K562 (cell line): ENCODE data around the gene MLLT3. TPM values are rescaled to one million over a fixed set of nuclear protein-coding genes. Genes with fewer than 3 reads are reported as not detected.

Experiments used
- ATAC-seq: fragments of 200-7000 bp; cut with Tn5 transposase; 3 replicates; pipeline ENCODE4 v1.9.1; 2020; ENCODE audit warnings: moderate library complexity
- BruUV-seq: library from RNA; stranded (reverse); fragments of 400-500 nt; replicated peaks from 2 replicates; lab custom pipeline; 2021; lab: Mats Ljungman, UMichigan
- CTCF ChIA-PET: fragments of 300-600 bp; formaldehyde crosslinking; extraction: SDS; loops from one replicate; lab custom pipeline; 2021; ENCODE audit warnings: low intra/inter-chr PET ratio; lab: Yijun Ruan, JAX
- POLR2A ChIA-PET: fragments of 300-600, 350-650 bp; sonication (Branson Sonifier 250); formaldehyde crosslinking; extraction: SDS; loops from one replicate; lab custom pipeline; 2021; ENCODE audit warnings: antibody characterized with exemption, inconsistent platforms; lab: Yijun Ruan, JAX
- DNase-seq, 4 experiments: peaks; one replicate each; pipeline versions ENCODE4 v3.0.0 to v3.0.0-alpha.2; 2011 to 2018; ENCODE audit warnings: low spot score in 3 of 4, mixed read lengths in 3 of 4; ENCODE audit errors: extremely low read depth in 1 of 4
- FAIRE-seq: peaks from 2 replicates; lab custom pipeline; 2011; peaks lifted over from hg19 to GRCh38; lab: Jason Lieb, UNC
- H2AFZ ChIP-seq: 2 replicates; pipeline ENCODE4 v1.6.0; 2011; ENCODE audit warnings: low read depth, low read length, control low read depth, inconsistent platforms
- H3K27ac ChIP-seq: fragments of 200-600 bp; 3 replicates; pipeline ENCODE4 v1.8.0; 2011; ENCODE audit warnings: low read depth, mild to moderate bottlenecking, control low read depth, inconsistent platforms, low read length, moderate library complexity, mixed read lengths; ENCODE audit errors: extremely low read depth
- H3K27me3 ChIP-seq, 2 experiments: fragments of 300-600 bp in 1 of 2; 2 replicates in 1 of 2; 3 replicates in 1 of 2; pipeline versions ENCODE4 v1.6.0 to v1.8.0; 2011; ENCODE audit warnings: inconsistent platforms in 2 of 2, low read length in 2 of 2, mild to moderate bottlenecking in 1 of 2, mixed read lengths in 1 of 2, moderate library complexity in 1 of 2; ENCODE audit not compliant: control insufficient read depth in 2 of 2, insufficient read depth in 2 of 2
- H3K36me3 ChIP-seq: fragments of 300-600 bp; 3 replicates; pipeline ENCODE4 v1.8.0; 2011; ENCODE audit warnings: mild to moderate bottlenecking, low read length, inconsistent platforms; ENCODE audit not compliant: control insufficient read depth, insufficient read depth
- H3K4me1 ChIP-seq, 2 experiments: fragments of 200-600 bp in 1 of 2; replicated peaks in 1 of 2; 2 replicates in 1 of 2; 3 replicates in 1 of 2; pipeline versions ENCODE4 v1.5.1 to v1.8.0; 2011; ENCODE audit warnings: inconsistent platforms in 2 of 2, low read length in 2 of 2, mild to moderate bottlenecking in 1 of 2, mixed read lengths in 1 of 2, moderate library complexity in 1 of 2; ENCODE audit not compliant: control insufficient read depth in 2 of 2, insufficient read depth in 2 of 2
- H3K4me2 ChIP-seq: 2 replicates; pipeline ENCODE4 v1.6.1; 2011; ENCODE audit warnings: low read length, control low read depth, inconsistent platforms, mixed read lengths; ENCODE audit not compliant: insufficient read depth
- H3K4me3 ChIP-seq: fragments of 200-600 bp; sonication (generic), shearing (Covaris generic); 2 replicates; pipeline ENCODE4 v1.5.1; 2016; ENCODE audit warnings: control low read depth, inconsistent platforms
- H3K79me2 ChIP-seq: fragments of 200-600 bp; 3 replicates; pipeline ENCODE4 v1.8.0; 2011; ENCODE audit warnings: low read length, inconsistent platforms; ENCODE audit not compliant: control insufficient read depth, insufficient read depth
- H3K9ac ChIP-seq, 2 experiments: 2 replicates each; pipeline versions ENCODE4 v1.6.0 to v1.6.1; 2011; ENCODE audit warnings: low read depth in 2 of 2, low read length in 2 of 2, control low read depth in 1 of 2, inconsistent platforms in 1 of 2, mild to moderate bottlenecking in 1 of 2, mixed read lengths in 1 of 2; ENCODE audit not compliant: insufficient read depth in 1 of 2
- H3K9me1 ChIP-seq: one replicate; pipeline ENCODE4 v1.6.0; 2011; ENCODE audit warnings: inconsistent platforms, mild to moderate bottlenecking, low read length, moderate library complexity; ENCODE audit not compliant: control insufficient read depth, insufficient read depth
- H3K9me3 ChIP-seq: replicated peaks from 2 replicates; pipeline ENCODE4 v1.5.1; 2011; ENCODE audit warnings: low read depth, low read length, inconsistent platforms; ENCODE audit not compliant: control insufficient read depth, insufficient read depth
- H4K20me1 ChIP-seq: replicated peaks from 2 replicates; pipeline ENCODE4 v1.6.1; 2011; ENCODE audit warnings: low read length, inconsistent platforms, mixed read lengths; ENCODE audit not compliant: control insufficient read depth, insufficient read depth
- C11orf30 ChIP-seq: fragments of 450-650 bp; IDR thresholded peaks from 2 replicates; pipeline ENCODE4 v1.6.1; 2016; ENCODE audit warnings: low read depth, mild to moderate bottlenecking
- FOXK1 ChIP-seq: sonication (generic); formaldehyde crosslinking; IDR thresholded peaks from 2 replicates; pipeline ENCODE4 v1.8.0; 2022; ENCODE audit warnings: missing genetic modification reagents, mild to moderate bottlenecking, borderline replicate concordance
- FOXP1 ChIP-seq: sonication (generic); formaldehyde crosslinking; IDR thresholded peaks from 2 replicates; pipeline ENCODE4 v1.8.0; 2022; ENCODE audit warnings: mild to moderate bottlenecking, missing genetic modification reagents
- OTX1 ChIP-seq: fragments of 450-650 bp; formaldehyde crosslinking; IDR thresholded peaks from 2 replicates; pipeline ENCODE4 v1.4.0; 2022; ENCODE audit warnings: mild to moderate bottlenecking
- RBM22 ChIP-seq: fragments of 200-400 bp; formaldehyde crosslinking; IDR thresholded peaks from 2 replicates; pipeline ENCODE4 v1.6.1; 2018; ENCODE audit warnings: low read length, low read depth; ENCODE audit not compliant: poor library complexity, severe bottlenecking
- ZKSCAN1 ChIP-seq: fragments of 150-350 bp; IDR thresholded peaks from 2 replicates; pipeline ENCODE4 v1.6.1; 2016; ENCODE audit warnings: low read depth, low read length
- ZNF124 ChIP-seq: sonication (generic); formaldehyde crosslinking; IDR thresholded peaks from 2 replicates; pipeline ENCODE4 v1.8.1; 2022; ENCODE audit warnings: missing genetic modification reagents
- in situ Hi-C: fragments of 300-500 bp; cut with MboI; formaldehyde crosslinking; loops from 4 replicates; pipeline ENCODE4 v1.15.0; 2018; ENCODE audit warnings: inconsistent platforms, mixed read lengths
- intact Hi-C: fragments of 100-400 bp; cut with micrococcal nuclease; formaldehyde crosslinking; loops from 2 replicates; pipeline ENCODE4 v1.14.2; 2022
- polyA plus RNA-seq, 8 experiments: library from polyadenylated mRNA; depleted of rRNA in 4 of 8; stranded (reverse) in 5 of 8; unstranded in 3 of 8; fragments of >200 nt; fragmentation: Nextera tagmentation in 2 of 8; fragmentation: Illumina TruSeq in 1 of 8; extraction: Ambion mirVana in 2 of 8; extraction: Trizol in 1 of 8; gene quantifications; 2 replicates each; pipeline versions ENCODE4 v1.2.1 to v1.2.3, GENCODE V29; 2011 to 2014; ENCODE audit warnings: inconsistent platforms in 1 of 8, missing spikeins in 1 of 8
- total RNA-seq, 7 experiments: library from RNA; depleted of rRNA in 6 of 7; stranded (reverse); fragments of >200 nt in 6 of 7; fragmentation: Illumina TruSeq in 2 of 7; extraction: Trizol in 2 of 7; gene quantifications; 2 replicates each; pipeline versions ENCODE4 v1.2.1 to v1.2.3, GENCODE V29; 2011 to 2021; ENCODE audit warnings: low replicate concordance in 1 of 7
- TF ChIP-seq, protein P1 (sequence below): fragments of 250-450 bp; sonication (Bioruptor Pico); IDR thresholded peaks from 2 replicates; pipeline ENCODE4 v1.8.0; 2021; ENCODE audit warnings: moderate library complexity, mild to moderate bottlenecking, inconsistent platforms
- TF ChIP-seq, protein P2 (sequence below): sonication (generic); formaldehyde crosslinking; IDR thresholded peaks from 2 replicates; pipeline ENCODE4 v1.8.1; 2023; ENCODE audit warnings: missing genetic modification reagents, mild to moderate bottlenecking, borderline replicate concordance
- TF ChIP-seq, protein P3 (sequence below): fragments of 250-450 bp; sonication (Bioruptor Pico); IDR thresholded peaks from 2 replicates; pipeline ENCODE4 v1.8.0; 2022; ENCODE audit warnings: inconsistent platforms
- TF ChIP-seq, protein P4 (sequence below): fragments of 250-450 bp; sonication (Bioruptor Pico); IDR thresholded peaks from 2 replicates; pipeline ENCODE4 v1.8.0; 2022; ENCODE audit warnings: moderate library complexity, mild to moderate bottlenecking, inconsistent platforms
- TF ChIP-seq, protein P5 (sequence below): sonication (generic); formaldehyde crosslinking; IDR thresholded peaks from 2 replicates; pipeline ENCODE4 v1.8.1; 2023; ENCODE audit warnings: mild to moderate bottlenecking, missing genetic modification reagents

MLLT3 gene
- total and polyA plus RNA-seq, 9 of the 15 experiments (the other 6 are each of a cell fraction or from before 2014, with no cell fraction given) = 0.07 to 0.42 (median 0.22) TPM; not detected in 4

DNA sequence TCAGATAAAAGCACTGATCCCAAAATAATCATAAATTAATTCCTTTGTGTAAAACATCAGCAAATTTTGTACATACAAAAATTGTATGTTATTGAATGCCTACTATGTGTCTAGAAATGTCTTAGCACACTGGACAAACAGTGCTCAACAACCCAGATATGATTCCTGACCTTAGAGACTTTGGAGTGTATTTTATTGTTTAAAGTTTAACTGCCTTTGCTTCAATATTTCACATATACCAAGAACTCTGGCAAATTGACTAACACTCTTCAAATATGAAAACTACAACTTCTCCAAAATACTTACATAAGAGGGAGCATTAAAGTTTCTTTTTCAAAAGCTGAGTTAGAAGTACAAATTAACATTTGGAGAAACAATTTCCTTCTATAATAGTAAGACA is 231.9 kb downstream of the MLLT3 start:
- H3K9me3 ChIP-seq = no peaks in the 10 kb centered on the region
- intact Hi-C loops = no loop called here
- H4K20me1 ChIP-seq = no peaks in the 10 kb centered on the region
- FAIRE-seq = no peak
- no peaks in the 10 kb centered on the region for H3K4me1 ChIP-seq
- no TSS peak for BruUV-seq
- H3K9me1 ChIP-seq = no peaks in the 10 kb centered on the region
- H3K27ac ChIP-seq = no peak overlapping the region
- in situ Hi-C loops = no loop called here
- no peak overlapping the region for H2AFZ ChIP-seq
- ATAC-seq = no peak
- H3K4me3 ChIP-seq = no peak overlapping the region
- ChIA-PET POLR2A (no interaction called here), CTCF (no interaction called here)
- H3K4me2 ChIP-seq = no peak overlapping the region
- H3K36me3 ChIP-seq = no peaks in the 10 kb centered on the region
- H3K27me3 ChIP-seq = no peaks in the 10 kb centered on the region
- no peak overlapping the region for H3K9ac ChIP-seq
- DNase-seq = no peak
- H3K79me2 ChIP-seq = no peaks in the 10 kb centered on the region
- TF ChIP-seq, protein P1, sequence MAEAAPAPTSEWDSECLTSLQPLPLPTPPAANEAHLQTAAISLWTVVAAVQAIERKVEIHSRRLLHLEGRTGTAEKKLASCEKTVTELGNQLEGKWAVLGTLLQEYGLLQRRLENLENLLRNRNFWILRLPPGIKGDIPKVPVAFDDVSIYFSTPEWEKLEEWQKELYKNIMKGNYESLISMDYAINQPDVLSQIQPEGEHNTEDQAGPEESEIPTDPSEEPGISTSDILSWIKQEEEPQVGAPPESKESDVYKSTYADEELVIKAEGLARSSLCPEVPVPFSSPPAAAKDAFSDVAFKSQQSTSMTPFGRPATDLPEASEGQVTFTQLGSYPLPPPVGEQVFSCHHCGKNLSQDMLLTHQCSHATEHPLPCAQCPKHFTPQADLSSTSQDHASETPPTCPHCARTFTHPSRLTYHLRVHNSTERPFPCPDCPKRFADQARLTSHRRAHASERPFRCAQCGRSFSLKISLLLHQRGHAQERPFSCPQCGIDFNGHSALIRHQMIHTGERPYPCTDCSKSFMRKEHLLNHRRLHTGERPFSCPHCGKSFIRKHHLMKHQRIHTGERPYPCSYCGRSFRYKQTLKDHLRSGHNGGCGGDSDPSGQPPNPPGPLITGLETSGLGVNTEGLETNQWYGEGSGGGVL (CRISPR knock-in tag) = no peak
- no peak for TF ChIP-seq RBM22
- TF ChIP-seq, protein P2, sequence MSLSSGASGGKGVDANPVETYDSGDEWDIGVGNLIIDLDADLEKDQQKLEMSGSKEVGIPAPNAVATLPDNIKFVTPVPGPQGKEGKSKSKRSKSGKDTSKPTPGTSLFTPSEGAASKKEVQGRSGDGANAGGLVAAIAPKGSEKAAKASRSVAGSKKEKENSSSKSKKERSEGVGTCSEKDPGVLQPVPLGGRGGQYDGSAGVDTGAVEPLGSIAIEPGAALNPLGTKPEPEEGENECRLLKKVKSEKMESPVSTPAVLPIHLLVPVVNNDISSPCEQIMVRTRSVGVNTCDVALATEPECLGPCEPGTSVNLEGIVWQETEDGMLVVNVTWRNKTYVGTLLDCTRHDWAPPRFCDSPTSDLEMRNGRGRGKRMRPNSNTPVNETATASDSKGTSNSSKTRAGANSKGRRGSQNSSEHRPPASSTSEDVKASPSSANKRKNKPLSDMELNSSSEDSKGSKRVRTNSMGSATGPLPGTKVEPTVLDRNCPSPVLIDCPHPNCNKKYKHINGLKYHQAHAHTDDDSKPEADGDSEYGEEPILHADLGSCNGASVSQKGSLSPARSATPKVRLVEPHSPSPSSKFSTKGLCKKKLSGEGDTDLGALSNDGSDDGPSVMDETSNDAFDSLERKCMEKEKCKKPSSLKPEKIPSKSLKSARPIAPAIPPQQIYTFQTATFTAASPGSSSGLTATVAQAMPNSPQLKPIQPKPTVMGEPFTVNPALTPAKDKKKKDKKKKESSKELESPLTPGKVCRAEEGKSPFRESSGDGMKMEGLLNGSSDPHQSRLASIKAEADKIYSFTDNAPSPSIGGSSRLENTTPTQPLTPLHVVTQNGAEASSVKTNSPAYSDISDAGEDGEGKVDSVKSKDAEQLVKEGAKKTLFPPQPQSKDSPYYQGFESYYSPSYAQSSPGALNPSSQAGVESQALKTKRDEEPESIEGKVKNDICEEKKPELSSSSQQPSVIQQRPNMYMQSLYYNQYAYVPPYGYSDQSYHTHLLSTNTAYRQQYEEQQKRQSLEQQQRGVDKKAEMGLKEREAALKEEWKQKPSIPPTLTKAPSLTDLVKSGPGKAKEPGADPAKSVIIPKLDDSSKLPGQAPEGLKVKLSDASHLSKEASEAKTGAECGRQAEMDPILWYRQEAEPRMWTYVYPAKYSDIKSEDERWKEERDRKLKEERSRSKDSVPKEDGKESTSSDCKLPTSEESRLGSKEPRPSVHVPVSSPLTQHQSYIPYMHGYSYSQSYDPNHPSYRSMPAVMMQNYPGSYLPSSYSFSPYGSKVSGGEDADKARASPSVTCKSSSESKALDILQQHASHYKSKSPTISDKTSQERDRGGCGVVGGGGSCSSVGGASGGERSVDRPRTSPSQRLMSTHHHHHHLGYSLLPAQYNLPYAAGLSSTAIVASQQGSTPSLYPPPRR (CRISPR knock-in tag) = no peak
- TF ChIP-seq, protein P3, sequence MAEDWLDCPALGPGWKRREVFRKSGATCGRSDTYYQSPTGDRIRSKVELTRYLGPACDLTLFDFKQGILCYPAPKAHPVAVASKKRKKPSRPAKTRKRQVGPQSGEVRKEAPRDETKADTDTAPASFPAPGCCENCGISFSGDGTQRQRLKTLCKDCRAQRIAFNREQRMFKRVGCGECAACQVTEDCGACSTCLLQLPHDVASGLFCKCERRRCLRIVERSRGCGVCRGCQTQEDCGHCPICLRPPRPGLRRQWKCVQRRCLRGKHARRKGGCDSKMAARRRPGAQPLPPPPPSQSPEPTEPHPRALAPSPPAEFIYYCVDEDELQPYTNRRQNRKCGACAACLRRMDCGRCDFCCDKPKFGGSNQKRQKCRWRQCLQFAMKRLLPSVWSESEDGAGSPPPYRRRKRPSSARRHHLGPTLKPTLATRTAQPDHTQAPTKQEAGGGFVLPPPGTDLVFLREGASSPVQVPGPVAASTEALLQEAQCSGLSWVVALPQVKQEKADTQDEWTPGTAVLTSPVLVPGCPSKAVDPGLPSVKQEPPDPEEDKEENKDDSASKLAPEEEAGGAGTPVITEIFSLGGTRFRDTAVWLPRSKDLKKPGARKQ (CRISPR knock-in tag) = no peak
- no peak for TF ChIP-seq FOXK1
- TF ChIP-seq ZNF124 (CRISPR knock-in tag) = no peak
- no peak for TF ChIP-seq C11orf30
- TF ChIP-seq OTX1 (CRISPR knock-in tag) = no peak
- no peak for TF ChIP-seq ZKSCAN1
- TF ChIP-seq, protein P4, sequence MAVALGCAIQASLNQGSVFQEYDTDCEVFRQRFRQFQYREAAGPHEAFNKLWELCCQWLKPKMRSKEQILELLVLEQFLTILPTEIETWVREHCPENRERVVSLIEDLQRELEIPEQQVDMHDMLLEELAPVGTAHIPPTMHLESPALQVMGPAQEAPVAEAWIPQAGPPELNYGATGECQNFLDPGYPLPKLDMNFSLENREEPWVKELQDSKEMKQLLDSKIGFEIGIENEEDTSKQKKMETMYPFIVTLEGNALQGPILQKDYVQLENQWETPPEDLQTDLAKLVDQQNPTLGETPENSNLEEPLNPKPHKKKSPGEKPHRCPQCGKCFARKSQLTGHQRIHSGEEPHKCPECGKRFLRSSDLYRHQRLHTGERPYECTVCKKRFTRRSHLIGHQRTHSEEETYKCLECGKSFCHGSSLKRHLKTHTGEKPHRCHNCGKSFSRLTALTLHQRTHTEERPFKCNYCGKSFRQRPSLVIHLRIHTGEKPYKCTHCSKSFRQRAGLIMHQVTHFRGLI (CRISPR knock-in tag) = no peak
- TF ChIP-seq, protein P5, sequence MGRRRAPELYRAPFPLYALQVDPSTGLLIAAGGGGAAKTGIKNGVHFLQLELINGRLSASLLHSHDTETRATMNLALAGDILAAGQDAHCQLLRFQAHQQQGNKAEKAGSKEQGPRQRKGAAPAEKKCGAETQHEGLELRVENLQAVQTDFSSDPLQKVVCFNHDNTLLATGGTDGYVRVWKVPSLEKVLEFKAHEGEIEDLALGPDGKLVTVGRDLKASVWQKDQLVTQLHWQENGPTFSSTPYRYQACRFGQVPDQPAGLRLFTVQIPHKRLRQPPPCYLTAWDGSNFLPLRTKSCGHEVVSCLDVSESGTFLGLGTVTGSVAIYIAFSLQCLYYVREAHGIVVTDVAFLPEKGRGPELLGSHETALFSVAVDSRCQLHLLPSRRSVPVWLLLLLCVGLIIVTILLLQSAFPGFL (CRISPR knock-in tag) = no peak
- no peak for TF ChIP-seq FOXP1 (CRISPR knock-in tag)
